ENCODE data around the gene TMEM150B.

Gene TMEM150B

DNA sequence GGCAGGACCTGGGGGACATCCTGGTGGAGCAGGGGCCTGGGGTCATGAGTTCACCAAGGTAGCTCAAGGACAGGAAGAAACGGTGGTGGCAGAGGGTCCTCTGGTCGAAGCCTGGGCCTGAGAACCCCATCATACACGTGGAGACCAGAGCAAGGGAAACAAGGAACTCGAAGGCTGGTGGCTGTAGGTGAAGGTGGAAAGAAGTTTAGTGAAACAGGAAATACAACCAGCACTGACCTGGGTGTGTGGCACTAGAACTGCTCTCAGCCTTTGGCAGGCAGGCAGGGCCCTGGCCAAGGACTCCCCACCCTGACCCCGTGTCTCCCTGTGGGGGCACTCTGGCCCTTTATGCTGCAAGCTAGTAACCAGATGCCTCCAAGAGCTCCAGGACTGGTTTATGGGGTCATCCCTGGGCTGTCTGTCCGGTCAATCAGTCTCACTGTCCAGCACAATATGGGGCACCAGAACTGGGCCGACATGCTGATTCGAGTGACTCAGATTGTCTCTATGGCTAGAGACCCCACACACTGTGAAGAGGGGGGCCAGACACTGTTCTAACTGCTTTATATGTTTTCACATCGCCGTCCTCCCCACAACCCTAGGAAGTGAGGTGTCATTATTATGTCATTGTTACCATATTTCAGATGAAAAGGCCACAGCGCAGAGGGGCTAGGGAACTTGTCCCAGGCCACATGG lies 25.6 kb upstream of the TMEM150B start:
- TF ChIP-seq, protein P1, sequence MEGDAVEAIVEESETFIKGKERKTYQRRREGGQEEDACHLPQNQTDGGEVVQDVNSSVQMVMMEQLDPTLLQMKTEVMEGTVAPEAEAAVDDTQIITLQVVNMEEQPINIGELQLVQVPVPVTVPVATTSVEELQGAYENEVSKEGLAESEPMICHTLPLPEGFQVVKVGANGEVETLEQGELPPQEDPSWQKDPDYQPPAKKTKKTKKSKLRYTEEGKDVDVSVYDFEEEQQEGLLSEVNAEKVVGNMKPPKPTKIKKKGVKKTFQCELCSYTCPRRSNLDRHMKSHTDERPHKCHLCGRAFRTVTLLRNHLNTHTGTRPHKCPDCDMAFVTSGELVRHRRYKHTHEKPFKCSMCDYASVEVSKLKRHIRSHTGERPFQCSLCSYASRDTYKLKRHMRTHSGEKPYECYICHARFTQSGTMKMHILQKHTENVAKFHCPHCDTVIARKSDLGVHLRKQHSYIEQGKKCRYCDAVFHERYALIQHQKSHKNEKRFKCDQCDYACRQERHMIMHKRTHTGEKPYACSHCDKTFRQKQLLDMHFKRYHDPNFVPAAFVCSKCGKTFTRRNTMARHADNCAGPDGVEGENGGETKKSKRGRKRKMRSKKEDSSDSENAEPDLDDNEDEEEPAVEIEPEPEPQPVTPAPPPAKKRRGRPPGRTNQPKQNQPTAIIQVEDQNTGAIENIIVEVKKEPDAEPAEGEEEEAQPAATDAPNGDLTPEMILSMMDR (IDR thresholded peaks at IDR 0.05; ENCODE audit: low read depth, low read length): no peak
- H3K4me3 ChIP-seq (ENCODE audit: low read depth, low read length): no peak overlapping the region
- in situ Hi-C loops (cut with HindIII; ENCODE audit: low sequenced_read_pairs): no loop called here
- DNase-seq (ENCODE audit: low read depth, low spot score): no peak

DNA sequence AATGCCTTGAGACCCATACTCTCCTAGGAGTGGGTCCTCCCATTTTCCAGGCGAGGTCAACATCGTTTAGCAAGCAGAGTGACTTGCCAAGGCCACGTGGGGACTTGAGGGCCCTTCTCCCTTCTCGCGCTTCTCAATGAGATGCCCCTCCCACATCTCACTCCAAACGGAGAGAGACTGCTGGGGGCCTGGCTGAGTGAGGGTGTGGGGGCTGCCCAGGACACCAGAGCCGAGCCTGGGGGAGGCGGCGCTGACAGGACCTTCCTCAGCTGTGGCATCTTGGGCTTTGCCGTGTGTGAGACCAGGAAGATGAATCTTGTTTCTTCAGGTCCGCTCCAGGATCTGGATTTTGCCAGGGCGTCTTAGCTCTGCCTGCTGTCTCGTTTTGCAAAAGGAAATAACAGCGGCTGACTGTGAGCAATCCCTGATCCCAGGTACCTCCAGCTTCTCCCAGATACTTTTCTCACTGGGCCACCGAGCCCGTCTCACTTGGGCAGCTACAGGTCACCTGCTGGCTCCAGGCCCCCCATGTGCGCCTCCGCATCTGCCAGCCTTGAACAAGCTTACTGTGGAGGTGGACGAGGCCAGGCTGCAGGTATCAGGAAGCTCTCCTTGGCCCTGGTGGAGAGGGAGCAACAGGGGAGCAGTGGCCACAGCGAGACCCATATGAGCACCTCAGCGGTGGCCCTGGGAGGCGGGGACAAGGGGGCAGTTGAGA lies 23.3 kb upstream of the TMEM150B start:
- no peak for DNase-seq (ENCODE audit: low read depth, low spot score)
- in situ Hi-C loops (cut with HindIII; ENCODE audit: low sequenced_read_pairs): no loop called here
- H3K4me3 ChIP-seq (ENCODE audit: low read depth, low read length): no peak overlapping the region
- TF ChIP-seq, protein P1 (IDR thresholded peaks at IDR 0.05; ENCODE audit: low read depth, low read length): no peak

DNA sequence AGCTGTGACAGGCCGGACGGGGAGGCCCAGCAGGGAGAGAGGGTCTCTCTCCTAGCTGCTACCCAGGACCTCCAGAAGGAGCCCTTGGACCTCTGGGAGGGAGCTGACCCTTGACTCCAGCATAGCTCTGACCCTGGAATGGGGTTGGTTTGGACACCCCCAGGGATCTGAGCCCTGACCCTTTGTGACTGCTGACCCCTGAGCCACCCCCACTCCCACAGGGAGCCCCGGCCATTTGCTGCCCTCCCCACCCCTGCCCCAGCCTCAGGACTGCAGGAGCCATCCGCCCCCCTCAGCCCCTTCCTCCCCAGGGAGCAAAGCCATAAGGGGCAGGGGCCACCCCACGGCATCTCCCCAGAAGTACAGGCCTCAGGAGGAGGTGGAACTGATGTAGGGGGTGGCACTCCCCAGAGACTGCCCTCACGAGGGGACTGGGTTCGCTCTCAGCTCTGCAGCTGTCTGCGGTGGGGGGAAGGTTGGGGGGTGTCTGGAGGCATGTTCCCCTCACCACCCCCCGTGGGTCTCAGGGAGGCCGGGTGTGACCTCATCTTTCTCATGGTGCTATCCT lies 22.4 kb upstream of the TMEM150B start:
- no peak overlapping the region for H3K4me3 ChIP-seq (ENCODE audit: low read depth, low read length)
- in situ Hi-C loops (cut with HindIII; ENCODE audit: low sequenced_read_pairs): no loop called here
- TF ChIP-seq, protein P1 (IDR thresholded peaks at IDR 0.05; ENCODE audit: low read depth, low read length): no peak
- DNase-seq (ENCODE audit: low read depth, low spot score): no peak

DNA sequence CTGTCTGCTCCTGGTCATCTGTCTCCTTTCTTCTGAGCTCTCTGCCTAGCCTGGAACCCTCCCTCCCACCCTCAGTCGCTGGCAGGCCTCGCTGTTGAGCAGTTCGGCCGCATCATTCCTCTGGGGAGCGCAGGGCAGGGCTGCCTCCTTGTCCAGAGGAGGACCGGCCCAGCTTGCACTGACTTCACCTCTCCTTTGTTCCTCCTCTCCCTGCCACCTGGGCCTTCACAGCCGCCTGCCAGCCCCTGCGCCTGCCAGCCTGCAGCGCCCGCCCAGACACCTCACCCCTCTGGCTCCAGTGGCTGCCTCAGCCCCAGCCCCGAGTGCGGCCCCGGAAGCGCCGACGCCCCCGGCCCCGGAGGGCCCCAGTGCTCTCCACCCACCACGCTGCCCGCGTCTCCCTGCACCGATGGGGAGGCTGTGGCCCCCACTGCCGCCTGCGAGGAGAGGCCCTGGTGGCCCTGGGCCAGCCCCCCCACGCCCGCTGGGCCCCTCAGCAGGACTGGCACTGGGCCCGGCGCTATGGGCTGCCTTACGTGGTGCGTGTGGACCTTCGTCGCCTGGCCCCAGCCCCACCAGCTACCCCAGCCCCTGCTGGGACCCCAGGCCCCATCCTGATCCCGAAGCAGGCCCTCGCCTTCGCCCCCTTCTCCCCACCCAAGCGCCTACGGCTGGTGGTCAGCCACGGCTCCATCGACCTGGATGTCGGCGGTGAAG lies 21.7 kb upstream of the TMEM150B start:
- TF ChIP-seq, protein P1 (IDR thresholded peaks at IDR 0.05; ENCODE audit: low read depth, low read length): no peak
- H3K4me3 ChIP-seq (ENCODE audit: low read depth, low read length): no peak overlapping the region
- no peak for DNase-seq (ENCODE audit: low read depth, low spot score)
- in situ Hi-C loops (cut with HindIII; ENCODE audit: low sequenced_read_pairs): no loop called here

DNA sequence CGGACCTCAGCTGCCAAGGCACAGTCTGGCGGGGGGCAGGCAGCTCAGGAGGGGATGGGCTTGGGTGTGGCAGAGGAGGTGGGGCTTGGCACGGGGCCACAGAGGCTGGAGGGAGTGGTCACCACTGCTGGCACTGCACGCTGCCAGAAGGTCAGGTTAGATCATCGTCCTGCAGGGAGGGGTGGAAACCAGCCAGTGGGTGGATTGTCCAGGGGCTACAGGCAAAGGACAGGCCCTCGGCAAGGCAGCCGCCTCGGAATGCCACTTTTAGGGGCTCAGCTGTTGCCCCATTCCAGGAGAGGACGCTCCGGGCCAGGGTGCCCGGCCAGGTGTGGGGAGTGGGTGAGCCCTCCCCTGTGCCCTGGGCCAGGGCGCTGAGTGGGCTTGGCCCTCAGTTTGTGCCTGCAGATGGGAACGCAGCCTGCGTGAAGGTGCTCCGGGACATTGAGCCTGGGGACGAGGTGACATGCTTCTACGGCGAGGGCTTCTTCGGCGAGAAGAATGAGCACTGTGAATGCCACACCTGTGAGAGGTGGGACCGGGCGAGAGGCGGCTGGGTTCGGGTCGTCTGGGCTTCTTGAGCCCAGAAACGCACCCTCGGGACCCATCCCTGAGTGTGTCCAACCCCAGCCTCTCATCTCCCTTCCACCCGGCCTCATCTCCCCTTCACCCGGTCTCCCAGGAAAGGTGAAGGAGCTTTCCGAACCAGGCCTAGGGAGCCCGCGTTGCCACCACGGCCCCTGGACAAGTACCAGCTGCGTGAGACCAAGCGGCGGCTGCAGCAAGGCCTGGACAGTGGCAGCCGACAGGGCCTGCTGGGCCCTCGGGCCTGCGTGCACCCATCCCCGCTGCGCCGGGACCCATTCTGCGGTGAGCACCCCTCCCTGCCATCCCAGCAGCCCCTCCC lies 20.9 kb upstream of the TMEM150B start:
- DNase-seq (ENCODE audit: low read depth, low spot score): peak; percentile 14
- H3K4me3 ChIP-seq (ENCODE audit: low read depth, low read length): no peak overlapping the region
- TF ChIP-seq, protein P1 (IDR thresholded peaks at IDR 0.05; ENCODE audit: low read depth, low read length): no peak
- in situ Hi-C loops (cut with HindIII; ENCODE audit: low sequenced_read_pairs): no loop called here

Data from astrocyte of the spinal cord (primary cell).